Stimulated activated CD4-positive, alpha-beta T cell treated with anti-CD3 and anti-CD28 coated beads, TNF-alpha, amount 100 ng/mL, for 48 hours (primary cell): ENCODE data around the gene SINHCAF.
"Not testable (repeated sequence)": the region's sequence is repeated elsewhere in the genome, so short reads cannot be mapped to it uniquely, and the experiment has no call there.

ENCODE experiments used
- DNase-seq, 3 donors: peaks; one replicate each; pipeline ENCODE4 v3.0.0-alpha.2; 2020; ENCODE audit warnings: low read depth in 3 of 3

The SINHCAF gene

DNA sequence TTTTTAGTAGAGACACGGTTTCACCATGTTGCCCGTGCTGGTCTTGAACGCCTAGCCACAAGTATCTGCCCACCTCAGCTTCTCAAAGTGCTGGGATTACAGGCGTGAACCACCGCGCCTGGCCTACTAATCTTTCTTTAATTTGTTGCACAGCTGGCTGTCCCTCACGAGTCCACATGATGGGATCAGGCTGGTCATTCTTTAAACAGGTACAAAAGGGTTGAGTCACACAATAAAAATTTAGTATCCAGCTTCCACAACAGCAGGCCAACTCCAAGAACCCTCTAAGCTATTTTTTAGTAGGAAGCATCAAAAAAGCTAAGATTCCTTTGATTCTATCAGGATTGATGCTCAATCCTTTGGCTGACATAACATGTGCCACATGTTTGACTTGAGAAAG lies 17.8 kb downstream of the SINHCAF start:
- no peak for DNase-seq

GRCh38 chr12:31306866-31307265 lies 19.1 kb downstream of the SINHCAF start:
- no peak for DNase-seq

- no peak for DNase-seq
Measured at GRCh38 chr12:31303466-31303865, 22.5 kb downstream of the SINHCAF start.

GRCh38 chr12:31301311-31301710 lies 24.6 kb downstream of the SINHCAF start:
- no peak for DNase-seq

DNA sequence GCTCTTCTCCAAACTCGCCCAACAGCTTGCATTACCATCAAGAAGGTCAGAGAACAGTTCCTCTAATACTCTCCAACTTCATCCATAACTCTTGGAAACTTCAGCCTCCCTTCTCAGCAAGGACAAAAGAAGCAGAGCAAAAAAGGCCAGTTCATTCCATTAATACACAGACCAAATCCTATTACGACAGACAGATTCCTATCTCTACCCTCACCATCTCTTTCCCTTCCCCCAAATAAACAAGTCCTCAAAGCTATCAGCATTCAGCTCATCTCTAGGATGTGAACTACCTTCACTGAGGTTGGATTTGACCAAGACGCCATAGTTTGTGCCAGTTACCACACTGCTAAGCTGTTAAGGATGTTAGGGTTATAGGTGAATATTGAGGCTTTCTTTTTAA lies 25.2 kb downstream of the SINHCAF start:
- DNase-seq, result no peak

DNA sequence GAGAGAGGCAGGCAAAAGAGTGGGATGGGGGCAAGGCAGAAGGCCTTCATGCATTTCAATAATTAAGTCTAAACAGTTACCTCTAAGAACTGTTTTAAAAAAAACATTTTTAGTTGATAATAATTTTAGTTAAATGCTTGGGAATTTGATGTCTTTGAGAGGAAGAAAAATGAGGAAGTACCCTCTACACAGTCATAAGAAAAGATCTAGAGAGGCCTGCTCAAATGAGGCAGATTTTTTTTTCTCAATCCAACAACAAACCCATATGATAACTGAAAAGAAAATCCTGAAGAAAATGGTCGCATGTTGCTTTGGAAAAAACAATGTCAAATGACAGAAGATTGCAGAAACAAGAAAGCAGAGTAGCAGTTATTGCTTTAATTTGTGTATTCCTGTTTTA lies 25.6 kb downstream of the SINHCAF start:
- DNase-seq, result no peak

GRCh38 chr12:31298922-31299321 lies 27.0 kb downstream of the SINHCAF start:
- DNase-seq, result no peak

DNA sequence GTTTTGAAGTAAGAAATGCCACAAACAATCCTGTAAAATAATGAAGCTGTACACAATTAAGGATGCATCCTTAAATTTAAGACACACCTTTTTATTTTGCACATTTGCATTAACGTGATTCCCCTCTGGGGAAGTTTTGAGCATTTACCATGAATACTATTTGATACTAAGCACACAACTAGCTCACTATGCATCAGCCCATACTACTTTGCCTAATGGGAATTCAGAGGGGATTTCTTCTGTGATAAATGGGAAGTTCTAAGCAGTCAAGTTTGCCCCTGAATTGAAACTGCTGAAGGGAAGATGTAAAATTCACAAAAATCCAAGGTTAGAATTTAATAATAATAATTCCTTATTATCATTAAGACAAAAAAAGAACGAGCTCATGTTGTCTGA lies 27.4 kb downstream of the SINHCAF start:
- no peak for DNase-seq

DNA sequence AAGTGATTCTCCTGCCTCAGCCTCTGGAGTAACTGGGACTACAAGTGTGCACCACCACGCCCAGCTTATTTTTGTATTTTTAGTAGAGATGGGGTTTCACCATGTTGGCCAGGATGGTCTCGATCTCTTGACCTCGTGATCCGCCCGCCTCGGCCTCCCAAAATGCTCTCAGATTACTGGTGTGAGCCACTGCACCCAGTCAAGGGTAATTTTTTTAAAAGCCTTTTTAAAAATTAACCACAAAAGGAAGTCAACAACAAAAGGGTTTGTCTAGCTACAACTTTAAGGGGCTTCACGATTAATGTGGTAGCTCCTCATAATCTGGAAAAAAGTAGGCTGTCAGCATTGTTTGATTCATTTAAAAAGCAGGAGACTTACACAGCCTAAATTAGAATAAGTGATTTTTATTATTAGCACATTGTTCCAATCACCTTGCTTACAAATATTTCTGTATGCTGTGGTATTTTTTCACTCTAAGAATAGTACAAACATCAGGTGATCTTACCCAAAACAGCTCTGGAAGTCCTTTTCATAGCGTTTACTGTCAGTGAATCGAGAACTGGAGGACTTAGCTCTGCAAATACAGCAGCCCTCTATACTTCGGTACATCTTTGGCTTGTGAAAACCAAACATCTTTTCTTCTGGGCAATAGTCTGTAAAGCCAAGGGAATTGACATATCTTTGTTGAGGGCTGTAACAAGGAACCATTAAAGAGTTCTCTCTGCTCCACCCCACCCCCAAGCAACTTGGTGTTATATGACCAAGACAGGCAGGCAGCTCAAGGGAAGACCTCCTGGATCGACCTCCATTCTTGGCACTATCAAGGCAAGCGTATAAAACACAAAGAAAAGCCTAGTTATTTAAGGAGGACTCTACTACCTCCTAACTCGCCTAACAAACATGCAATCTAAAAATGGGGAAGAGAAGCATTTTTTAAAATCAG lies 28.1 kb downstream of the SINHCAF start:
- DNase-seq, result no peak

- no peak for DNase-seq
Measured at GRCh38 chr12:31289441-31289840, 36.5 kb downstream of the SINHCAF start.

- no peak for DNase-seq
Measured at GRCh38 chr12:31288381-31288780, 37.6 kb downstream of the SINHCAF start.

DNA sequence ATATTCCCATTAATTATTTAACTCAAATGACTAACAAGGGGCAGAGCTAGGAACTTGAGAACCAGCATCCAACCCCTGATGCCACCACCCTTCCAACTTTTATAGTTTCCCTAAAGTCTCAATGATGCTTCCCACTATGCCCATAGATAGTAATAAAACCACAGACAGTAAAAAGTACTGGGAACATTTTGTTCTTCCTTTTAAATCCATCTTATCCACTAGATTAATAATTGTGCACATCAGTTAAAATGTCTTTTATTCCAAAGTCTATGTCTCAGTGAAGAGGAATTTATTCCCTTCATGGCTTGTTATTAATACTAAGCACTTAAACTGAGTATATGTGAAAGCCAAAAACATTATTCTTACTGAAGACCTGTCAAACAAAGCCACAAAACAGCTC lies 45.8 kb downstream of the SINHCAF start:
- no peak for DNase-seq

DNA sequence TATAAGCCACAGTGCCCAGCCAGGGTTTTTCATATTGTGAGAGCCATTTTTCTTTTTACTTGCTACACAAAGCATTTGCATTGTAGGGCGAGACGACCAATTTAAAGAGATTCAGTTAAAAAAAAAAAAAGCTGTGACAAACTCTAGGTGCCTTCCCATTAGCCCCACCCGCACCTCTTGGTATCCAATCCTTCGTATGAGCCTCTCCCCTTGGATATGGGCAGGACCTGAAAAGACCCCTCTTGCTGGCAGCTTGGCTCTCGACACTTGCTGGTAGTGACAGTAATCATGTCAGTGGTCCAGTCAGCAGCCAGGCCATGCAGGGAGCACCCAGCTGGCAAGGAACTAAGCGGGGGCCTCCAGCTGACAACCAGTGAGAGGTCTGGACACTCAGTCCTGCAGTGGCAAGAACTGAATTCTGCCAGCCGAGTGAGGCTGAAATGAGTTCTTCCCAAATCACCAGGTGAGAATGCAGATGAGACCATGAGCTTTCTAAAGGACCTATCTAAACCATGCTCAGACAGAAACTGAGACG lies 46.5 kb downstream of the SINHCAF start:
- no peak for DNase-seq

DNA sequence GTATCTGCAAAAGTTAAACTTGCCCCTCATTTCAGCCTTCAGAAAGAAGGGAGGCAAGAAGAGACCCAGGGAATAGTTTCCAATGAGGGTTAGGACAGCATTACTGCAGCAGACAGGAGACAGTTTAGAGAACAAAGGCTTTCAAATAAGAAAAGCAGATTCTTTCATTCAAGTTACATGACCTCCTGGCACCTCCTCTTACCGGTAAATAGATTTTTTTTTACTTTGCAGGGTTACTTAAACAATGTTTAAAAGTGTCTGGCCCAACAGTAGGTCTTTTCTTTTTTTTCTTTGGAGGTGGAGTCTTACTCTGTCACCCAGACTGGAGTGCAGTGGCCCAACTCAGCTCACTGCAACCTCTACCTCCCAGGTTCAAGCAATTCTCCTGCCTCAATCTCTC lies 47.1 kb downstream of the SINHCAF start:
- no peak for DNase-seq

DNA sequence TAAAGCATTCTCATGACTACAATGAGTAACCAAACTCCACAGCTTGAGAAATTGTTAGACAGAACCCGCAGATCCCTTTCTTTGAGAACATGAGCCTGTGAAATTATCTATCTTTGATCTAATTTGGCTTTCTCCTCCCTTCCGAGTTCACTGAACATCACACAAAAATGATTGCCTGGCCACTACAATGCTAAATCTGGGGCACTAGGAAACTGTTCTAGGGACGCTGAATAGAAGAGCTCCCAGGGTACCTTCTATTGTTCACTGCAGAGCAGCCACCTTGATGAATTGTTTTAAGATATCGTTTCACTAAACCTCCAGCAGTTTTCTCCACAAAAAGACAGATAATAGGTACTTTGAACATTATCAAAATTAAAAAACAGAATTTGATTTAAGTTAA lies 47.5 kb downstream of the SINHCAF start:
- no peak for DNase-seq

DNA sequence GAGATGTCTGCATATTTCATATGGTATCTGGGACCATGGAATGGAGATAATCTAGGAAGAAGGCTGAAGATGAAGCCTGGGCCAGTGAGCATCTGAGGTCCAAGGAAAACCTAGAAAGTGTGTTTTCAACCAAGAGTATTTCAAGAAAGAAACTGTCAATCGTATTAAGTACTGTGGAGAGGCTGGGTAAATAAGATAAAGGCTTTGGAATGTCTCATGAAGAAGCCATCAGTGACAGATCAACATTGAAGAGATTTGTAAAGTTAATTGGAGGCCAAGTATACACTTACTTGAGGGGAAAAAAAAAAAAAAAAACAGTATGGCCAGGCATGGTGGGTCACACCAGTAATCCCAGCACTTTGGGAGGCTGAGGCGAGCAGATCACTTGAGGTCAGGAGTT lies 48.9 kb downstream of the SINHCAF start:
- DNase-seq, result no peak

GRCh38 chr12:31275491-31275890 lies 50.5 kb downstream of the SINHCAF start:
- no peak for DNase-seq

DNA sequence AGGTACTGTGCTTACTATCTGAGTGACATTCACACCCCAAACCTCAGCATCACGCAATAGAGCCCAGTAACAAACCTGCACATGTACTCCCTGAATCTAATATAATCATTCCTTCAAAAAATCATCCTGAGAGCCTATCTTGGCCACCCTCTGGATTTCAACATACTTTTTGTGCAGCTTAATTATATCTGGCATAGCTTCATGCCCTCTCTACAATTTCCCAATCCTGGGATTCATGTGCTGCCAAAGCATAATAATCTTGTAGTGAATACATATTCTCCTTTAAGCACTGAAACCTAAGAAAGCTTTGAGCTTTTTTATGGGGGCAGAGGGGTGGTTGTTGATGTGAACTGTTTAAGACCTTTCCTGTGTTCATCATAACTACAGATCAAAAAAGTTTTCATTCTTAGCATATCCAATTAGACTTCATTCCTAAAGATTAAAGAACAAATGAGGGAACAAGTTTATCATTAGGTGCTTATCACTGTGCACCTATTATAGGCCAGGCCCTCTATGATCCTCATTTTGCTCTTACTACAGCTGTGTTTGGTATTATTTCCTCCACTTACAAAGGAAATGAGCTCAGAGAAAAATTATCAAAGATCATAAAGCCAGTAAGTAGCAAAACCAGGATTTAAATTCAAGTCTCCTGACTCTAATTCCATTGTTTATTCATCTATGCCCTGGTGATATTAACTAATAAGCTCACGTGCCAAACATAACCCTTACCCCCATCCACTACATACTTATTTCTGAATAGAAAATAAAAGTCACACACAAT lies 51.2 kb downstream of the SINHCAF start:
- DNase-seq, result no peak

- DNase-seq, result not testable (repeated sequence)
Measured at GRCh38 chr12:31273794-31274193, 52.2 kb downstream of the SINHCAF start.

- DNase-seq, result no peak
Measured at GRCh38 chr12:31272607-31273225, 53.2 kb downstream of the SINHCAF start.

DNA sequence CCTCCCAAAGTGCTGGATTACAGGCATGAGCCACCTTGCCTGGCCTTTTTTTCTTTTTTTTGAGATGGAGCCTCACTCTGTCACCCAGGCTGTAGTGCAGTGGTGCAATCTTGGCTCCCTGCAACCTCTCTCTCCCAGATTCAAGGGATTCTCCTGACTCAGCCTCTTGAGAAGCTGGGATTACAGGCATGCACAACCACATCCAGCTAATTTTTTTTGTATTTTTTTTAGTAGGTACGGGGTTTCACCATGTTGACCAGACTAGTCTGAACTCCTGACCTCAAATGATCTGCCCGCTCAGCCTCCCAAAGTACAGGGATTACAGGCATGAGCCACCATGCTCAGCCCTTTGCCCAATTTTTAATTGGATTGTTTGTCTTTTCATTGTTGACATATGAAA lies 58.0 kb downstream of the SINHCAF start:
- no peak for DNase-seq

- no peak for DNase-seq
Measured at GRCh38 chr12:31265722-31266121, 60.2 kb downstream of the SINHCAF start.
